B cell (primary cell): ENCODE results near the gene PRORP.

Experiments used
- CTCF ChIP-seq: fragments of 200-600 bp; IDR thresholded peaks from one replicate; pipeline ENCODE4 v1.8.0; 2022; ENCODE audit warnings: antibody characterized with exemption, mild to moderate bottlenecking
- EZH2 ChIP-seq: IDR thresholded peaks from 2 replicates; pipeline ENCODE4 v1.6.1; 2012; ENCODE audit warnings: borderline replicate concordance, low read depth, mild to moderate bottlenecking, moderate library complexity, low read length; ENCODE audit not compliant: insufficient read depth, poor library complexity, severe bottlenecking

- TF ChIP-seq CTCF (no peak), EZH2 (no peak)
These were observed 33.6 kb downstream of the PRORP start for GRCh38 chr14:35155962-35156361.
